Ovary (tissue), 3 donors: ENCODE data around the gene STAT5A.

Source experiments
- POLR2A ChIP-seq: fragments of 450-650 bp; IDR thresholded peaks from one replicate; pipeline ENCODE4 v1.6.1; 2017; ENCODE audit warnings: antibody characterized with exemption, mild to moderate bottlenecking, moderate library complexity
- TF ChIP-seq, protein P1 (sequence below), 3 donors: fragments of 450-650 bp in 2 of 3; fragments of 200-600 bp in 1 of 3; IDR thresholded peaks; one replicate each; pipeline versions ENCODE4 v1.5.1 to v1.8.0; 2016 to 2022; ENCODE audit warnings: antibody characterized with exemption in 3 of 3, mild to moderate bottlenecking in 1 of 3
- donor health status: DM: no; HTN: no; CAD: no.

GRCh38 chr17:42252597-42253550, 35.4 kb upstream of the STAT5A start:
- TF ChIP-seq, protein P1, sequence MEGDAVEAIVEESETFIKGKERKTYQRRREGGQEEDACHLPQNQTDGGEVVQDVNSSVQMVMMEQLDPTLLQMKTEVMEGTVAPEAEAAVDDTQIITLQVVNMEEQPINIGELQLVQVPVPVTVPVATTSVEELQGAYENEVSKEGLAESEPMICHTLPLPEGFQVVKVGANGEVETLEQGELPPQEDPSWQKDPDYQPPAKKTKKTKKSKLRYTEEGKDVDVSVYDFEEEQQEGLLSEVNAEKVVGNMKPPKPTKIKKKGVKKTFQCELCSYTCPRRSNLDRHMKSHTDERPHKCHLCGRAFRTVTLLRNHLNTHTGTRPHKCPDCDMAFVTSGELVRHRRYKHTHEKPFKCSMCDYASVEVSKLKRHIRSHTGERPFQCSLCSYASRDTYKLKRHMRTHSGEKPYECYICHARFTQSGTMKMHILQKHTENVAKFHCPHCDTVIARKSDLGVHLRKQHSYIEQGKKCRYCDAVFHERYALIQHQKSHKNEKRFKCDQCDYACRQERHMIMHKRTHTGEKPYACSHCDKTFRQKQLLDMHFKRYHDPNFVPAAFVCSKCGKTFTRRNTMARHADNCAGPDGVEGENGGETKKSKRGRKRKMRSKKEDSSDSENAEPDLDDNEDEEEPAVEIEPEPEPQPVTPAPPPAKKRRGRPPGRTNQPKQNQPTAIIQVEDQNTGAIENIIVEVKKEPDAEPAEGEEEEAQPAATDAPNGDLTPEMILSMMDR (IDR thresholded peaks at IDR 0.05) = no peak
- TF ChIP-seq POLR2A = no peak
